Measurements from ENCODE around the gene HOXA11.

Gene HOXA11

GRCh38 chr7:27148031-27148755, 36.8 kb downstream of the HOXA11 start:
- in situ Hi-C loops (cut with MboI; ENCODE audit: low sequenced_read_pairs): no loop called here
- peak overlapping the region; percentile 58 for H3K4me3 ChIP-seq
- H3K4me1 ChIP-seq: peaks cover 16% of the 10 kb centered on the region
- peaks cover 43% of the 10 kb centered on the region for H3K36me3 ChIP-seq (replicated peaks)
- H3K27me3 ChIP-seq (ENCODE audit: low read depth): no peaks in the 10 kb centered on the region
- no peaks in the 10 kb centered on the region for H3K9me3 ChIP-seq
- DNase-seq (ENCODE audit: low spot score in 2 of 2): peak in 1 of 2 experiments; percentile 21

- H3K36me3 ChIP-seq (replicated peaks): peaks cover 43% of the 10 kb centered on the region
- H3K4me1 ChIP-seq: peaks cover 9% of the 10 kb centered on the region
- in situ Hi-C loops (cut with MboI; ENCODE audit: low sequenced_read_pairs): no loop called here
- H3K9me3 ChIP-seq: no peaks in the 10 kb centered on the region
- H3K27me3 ChIP-seq (ENCODE audit: low read depth): no peaks in the 10 kb centered on the region
- H3K4me3 ChIP-seq: peak within 1 kb of the TSS; percentile 58
- no peak for DNase-seq (ENCODE audit: low spot score in 2 of 2)
These were observed 37.6 kb downstream of the HOXA11 start, which contains the start of gene HOXA6 for GRCh38 chr7:27147199-27148030. HOXA6 (minus strand) TSS chr7:27147774; CDS start chr7:27147749, 25 bp downstream.

- in situ Hi-C loops (cut with MboI; ENCODE audit: low sequenced_read_pairs): no loop called here
- no peaks in the 10 kb centered on the region for H3K27me3 ChIP-seq (ENCODE audit: low read depth)
- DNase-seq (ENCODE audit: low spot score in 2 of 2): no peak
These were observed 38.4 kb downstream of the HOXA11 start for GRCh38 chr7:27146491-27147198.

GRCh38 chr7:27145914-27146412, 39.1 kb downstream of the HOXA11 start:
- no peak for DNase-seq (ENCODE audit: low spot score in 2 of 2)

More at GRCh38 chr7:27146491-27147198, 38.4 kb downstream of the HOXA11 start:
- Histone ChIP-seq H3K36me3 (replicated peaks) (peaks cover 47% of the 10 kb centered on the region), H3K9me3 (no peaks in the 10 kb centered on the region), H3K4me1 (peaks cover 9% of the 10 kb centered on the region), H3K4me3 (no peak overlapping the region)

GRCh38 chr7:27145165-27145913, 39.7 kb downstream of the HOXA11 start:
- in situ Hi-C loops (cut with MboI; ENCODE audit: low sequenced_read_pairs): no loop called here
- no peak for DNase-seq (ENCODE audit: low spot score in 2 of 2)
- H3K4me1 ChIP-seq: peaks cover 9% of the 10 kb centered on the region
- no peak overlapping the region for H3K4me3 ChIP-seq
- H3K36me3 ChIP-seq (replicated peaks): peaks cover 57% of the 10 kb centered on the region
- no peaks in the 10 kb centered on the region for H3K9me3 ChIP-seq
- no peaks in the 10 kb centered on the region for H3K27me3 ChIP-seq (ENCODE audit: low read depth)

More at GRCh38 chr7:27145914-27146412, 39.1 kb downstream of the HOXA11 start:
- H3K27me3 ChIP-seq (ENCODE audit: low read depth): no peaks in the 10 kb centered on the region
- H3K4me3 ChIP-seq: no peak overlapping the region
- peaks cover 52% of the 10 kb centered on the region for H3K36me3 ChIP-seq (replicated peaks)
- H3K4me1 ChIP-seq: peaks cover 9% of the 10 kb centered on the region
- in situ Hi-C loops (cut with MboI; ENCODE audit: low sequenced_read_pairs): no loop called here
- H3K9me3 ChIP-seq: no peaks in the 10 kb centered on the region

GRCh38 chr7:27144781-27145164, 40.3 kb downstream of the HOXA11 start:
- H3K27me3 ChIP-seq (ENCODE audit: low read depth): no peaks in the 10 kb centered on the region
- no peaks in the 10 kb centered on the region for H3K9me3 ChIP-seq
- H3K4me3 ChIP-seq: no peak overlapping the region

GRCh38 chr7:27143950-27144780, 40.9 kb downstream of the HOXA11 start:
- Histone ChIP-seq H3K4me3 (no peak overlapping the region), H3K27me3 (ENCODE audit: low read depth) (no peaks in the 10 kb centered on the region)
- in situ Hi-C loops (cut with MboI; ENCODE audit: low sequenced_read_pairs): no loop called here

More at GRCh38 chr7:27144781-27145164, 40.3 kb downstream of the HOXA11 start:
- H3K4me1 ChIP-seq: peaks cover 9% of the 10 kb centered on the region
- DNase-seq (ENCODE audit: low spot score in 2 of 2): no peak
- H3K36me3 ChIP-seq (replicated peaks): peaks cover 57% of the 10 kb centered on the region
- in situ Hi-C loops (cut with MboI; ENCODE audit: low sequenced_read_pairs): no loop called here

GRCh38 chr7:27143023-27143949, 41.7 kb downstream of the HOXA11 start, which contains the start of gene HOXA5:
HOXA5 (minus strand) TSS chr7:27143681; CDS start chr7:27143607, 74 bp downstream.
- Histone ChIP-seq H3K27me3 (ENCODE audit: low read depth) (no peaks in the 10 kb centered on the region), H3K9me3 (no peaks in the 10 kb centered on the region), H3K4me3 (no peak within 1 kb of the TSS), H3K4me1 (peaks cover 2% of the 10 kb centered on the region), H3K36me3 (replicated peaks) (peaks cover 58% of the 10 kb centered on the region)
- DNase-seq (ENCODE audit: low spot score in 2 of 2): no peak
- in situ Hi-C loops (cut with MboI; ENCODE audit: low sequenced_read_pairs): no loop called here

More at GRCh38 chr7:27143950-27144780, 40.9 kb downstream of the HOXA11 start:
- H3K36me3 ChIP-seq (replicated peaks): peaks cover 57% of the 10 kb centered on the region
- DNase-seq (ENCODE audit: low spot score in 2 of 2): no peak
- H3K4me1 ChIP-seq: peaks cover 9% of the 10 kb centered on the region
- H3K9me3 ChIP-seq: no peaks in the 10 kb centered on the region

GRCh38 chr7:27142580-27143022, 42.4 kb downstream of the HOXA11 start:
- Histone ChIP-seq H3K4me3 (no peak overlapping the region), H3K36me3 (replicated peaks) (peaks cover 65% of the 10 kb centered on the region), H3K9me3 (no peaks in the 10 kb centered on the region), H3K4me1 (0 out of 2 replicates have a peak, but pooled peaks cover 2% of the 10 kb centered on the region), H3K27me3 (ENCODE audit: low read depth) (no peaks in the 10 kb centered on the region)
- in situ Hi-C loops (cut with MboI; ENCODE audit: low sequenced_read_pairs): no loop called here
- DNase-seq (ENCODE audit: low spot score in 2 of 2): no peak

GRCh38 chr7:27141923-27142579, 43.0 kb downstream of the HOXA11 start:
- Histone ChIP-seq H3K36me3 (replicated peaks) (peaks cover 65% of the 10 kb centered on the region), H3K27me3 (ENCODE audit: low read depth) (no peaks in the 10 kb centered on the region), H3K4me3 (no peak overlapping the region), H3K4me1 (0 out of 2 replicates have a peak, but pooled peaks cover 2% of the 10 kb centered on the region), H3K9me3 (no peaks in the 10 kb centered on the region)
- no peak for DNase-seq (ENCODE audit: low spot score in 2 of 2)
- in situ Hi-C loops (cut with MboI; ENCODE audit: low sequenced_read_pairs): no loop called here
